WTC11 (cell line): ENCODE measurements around the gene ADGRF3.

Source experiments
- MXD4 ChIP-seq: fragments of 250-450 bp; sonication (Bioruptor Pico); IDR thresholded peaks from 2 replicates; pipeline ENCODE4 v1.8.0; 2021; ENCODE audit warnings: mild to moderate bottlenecking, moderate library complexity, borderline replicate concordance
- NFYB ChIP-seq: sonication (generic); formaldehyde crosslinking; conservative IDR thresholded peaks from 2 replicates; pipeline ENCODE4 v1.8.0; 2022; ENCODE audit warnings: low read depth, missing genetic modification reagents
- RELA ChIP-seq: sonication (generic); formaldehyde crosslinking; IDR thresholded peaks from 2 replicates; pipeline ENCODE4 v1.8.1; 2022; ENCODE audit warnings: missing genetic modification reagents, mild to moderate bottlenecking, borderline replicate concordance
- SOX15 ChIP-seq: fragments of 250-450 bp; sonication (Bioruptor Pico); IDR thresholded peaks from 2 replicates; pipeline ENCODE4 v1.9.0; 2021; ENCODE audit warnings: mild to moderate bottlenecking
- TEAD1 ChIP-seq: sonication (generic); formaldehyde crosslinking; IDR thresholded peaks from 2 replicates; pipeline ENCODE4 v1.8.0; 2022; ENCODE audit warnings: mild to moderate bottlenecking, missing genetic modification reagents
- ZNF423 ChIP-seq: fragments of 250-450 bp; sonication (Bioruptor Pico); IDR thresholded peaks from 2 replicates; pipeline ENCODE4 v2.1.2; 2022; ENCODE audit warnings: mild to moderate bottlenecking, moderate library complexity
- TF ChIP-seq, protein P1 (sequence below): fragments of 200-600 bp; IDR thresholded peaks from 2 replicates; pipeline ENCODE4 v1.8.0; 2022; ENCODE audit warnings: antibody characterized with exemption
- TF ChIP-seq, protein P2 (sequence below): sonication (generic); formaldehyde crosslinking; IDR thresholded peaks from 2 replicates; pipeline ENCODE4 v1.8.1; 2023; ENCODE audit warnings: mild to moderate bottlenecking, missing genetic modification reagents, borderline replicate concordance
- TF ChIP-seq, protein P3 (sequence below): sonication (generic); formaldehyde crosslinking; conservative IDR thresholded peaks from 2 replicates; pipeline ENCODE4 v1.8.1; 2023; ENCODE audit warnings: mild to moderate bottlenecking, low read depth, missing genetic modification reagents, moderate library complexity
- TF ChIP-seq, protein P4 (sequence below): sonication (generic); formaldehyde crosslinking; conservative IDR thresholded peaks from 2 replicates; pipeline ENCODE4 v1.8.1; 2022; ENCODE audit warnings: mild to moderate bottlenecking, missing genetic modification reagents

DNA sequence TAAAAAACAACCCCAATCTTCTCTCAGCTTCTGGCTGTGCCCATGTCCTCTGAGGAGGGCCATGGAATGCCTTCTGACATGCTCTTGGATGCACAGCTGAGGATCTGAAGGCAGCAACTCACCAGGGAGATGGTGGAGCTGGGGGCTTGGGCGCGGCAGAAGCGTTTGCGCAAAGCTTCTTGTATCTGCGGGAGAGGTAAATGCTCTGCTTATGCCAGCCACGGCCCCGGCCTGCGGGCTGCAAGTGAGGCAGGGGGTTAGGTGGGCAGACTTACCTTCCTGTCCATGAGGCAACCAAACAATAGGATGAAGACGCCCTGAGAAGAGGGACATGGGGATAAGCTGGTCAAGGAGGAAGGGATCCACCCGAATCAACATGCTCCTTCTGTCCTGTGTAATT lies 36.7 kb downstream of the ADGRF3 start:
- TF ChIP-seq, protein P1, sequence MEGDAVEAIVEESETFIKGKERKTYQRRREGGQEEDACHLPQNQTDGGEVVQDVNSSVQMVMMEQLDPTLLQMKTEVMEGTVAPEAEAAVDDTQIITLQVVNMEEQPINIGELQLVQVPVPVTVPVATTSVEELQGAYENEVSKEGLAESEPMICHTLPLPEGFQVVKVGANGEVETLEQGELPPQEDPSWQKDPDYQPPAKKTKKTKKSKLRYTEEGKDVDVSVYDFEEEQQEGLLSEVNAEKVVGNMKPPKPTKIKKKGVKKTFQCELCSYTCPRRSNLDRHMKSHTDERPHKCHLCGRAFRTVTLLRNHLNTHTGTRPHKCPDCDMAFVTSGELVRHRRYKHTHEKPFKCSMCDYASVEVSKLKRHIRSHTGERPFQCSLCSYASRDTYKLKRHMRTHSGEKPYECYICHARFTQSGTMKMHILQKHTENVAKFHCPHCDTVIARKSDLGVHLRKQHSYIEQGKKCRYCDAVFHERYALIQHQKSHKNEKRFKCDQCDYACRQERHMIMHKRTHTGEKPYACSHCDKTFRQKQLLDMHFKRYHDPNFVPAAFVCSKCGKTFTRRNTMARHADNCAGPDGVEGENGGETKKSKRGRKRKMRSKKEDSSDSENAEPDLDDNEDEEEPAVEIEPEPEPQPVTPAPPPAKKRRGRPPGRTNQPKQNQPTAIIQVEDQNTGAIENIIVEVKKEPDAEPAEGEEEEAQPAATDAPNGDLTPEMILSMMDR, result no peak
- TF ChIP-seq, protein P2, sequence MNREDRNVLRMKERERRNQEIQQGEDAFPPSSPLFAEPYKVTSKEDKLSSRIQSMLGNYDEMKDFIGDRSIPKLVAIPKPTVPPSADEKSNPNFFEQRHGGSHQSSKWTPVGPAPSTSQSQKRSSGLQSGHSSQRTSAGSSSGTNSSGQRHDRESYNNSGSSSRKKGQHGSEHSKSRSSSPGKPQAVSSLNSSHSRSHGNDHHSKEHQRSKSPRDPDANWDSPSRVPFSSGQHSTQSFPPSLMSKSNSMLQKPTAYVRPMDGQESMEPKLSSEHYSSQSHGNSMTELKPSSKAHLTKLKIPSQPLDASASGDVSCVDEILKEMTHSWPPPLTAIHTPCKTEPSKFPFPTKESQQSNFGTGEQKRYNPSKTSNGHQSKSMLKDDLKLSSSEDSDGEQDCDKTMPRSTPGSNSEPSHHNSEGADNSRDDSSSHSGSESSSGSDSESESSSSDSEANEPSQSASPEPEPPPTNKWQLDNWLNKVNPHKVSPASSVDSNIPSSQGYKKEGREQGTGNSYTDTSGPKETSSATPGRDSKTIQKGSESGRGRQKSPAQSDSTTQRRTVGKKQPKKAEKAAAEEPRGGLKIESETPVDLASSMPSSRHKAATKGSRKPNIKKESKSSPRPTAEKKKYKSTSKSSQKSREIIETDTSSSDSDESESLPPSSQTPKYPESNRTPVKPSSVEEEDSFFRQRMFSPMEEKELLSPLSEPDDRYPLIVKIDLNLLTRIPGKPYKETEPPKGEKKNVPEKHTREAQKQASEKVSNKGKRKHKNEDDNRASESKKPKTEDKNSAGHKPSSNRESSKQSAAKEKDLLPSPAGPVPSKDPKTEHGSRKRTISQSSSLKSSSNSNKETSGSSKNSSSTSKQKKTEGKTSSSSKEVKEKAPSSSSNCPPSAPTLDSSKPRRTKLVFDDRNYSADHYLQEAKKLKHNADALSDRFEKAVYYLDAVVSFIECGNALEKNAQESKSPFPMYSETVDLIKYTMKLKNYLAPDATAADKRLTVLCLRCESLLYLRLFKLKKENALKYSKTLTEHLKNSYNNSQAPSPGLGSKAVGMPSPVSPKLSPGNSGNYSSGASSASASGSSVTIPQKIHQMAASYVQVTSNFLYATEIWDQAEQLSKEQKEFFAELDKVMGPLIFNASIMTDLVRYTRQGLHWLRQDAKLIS (CRISPR knock-in tag), result no peak
- TF ChIP-seq, protein P3, sequence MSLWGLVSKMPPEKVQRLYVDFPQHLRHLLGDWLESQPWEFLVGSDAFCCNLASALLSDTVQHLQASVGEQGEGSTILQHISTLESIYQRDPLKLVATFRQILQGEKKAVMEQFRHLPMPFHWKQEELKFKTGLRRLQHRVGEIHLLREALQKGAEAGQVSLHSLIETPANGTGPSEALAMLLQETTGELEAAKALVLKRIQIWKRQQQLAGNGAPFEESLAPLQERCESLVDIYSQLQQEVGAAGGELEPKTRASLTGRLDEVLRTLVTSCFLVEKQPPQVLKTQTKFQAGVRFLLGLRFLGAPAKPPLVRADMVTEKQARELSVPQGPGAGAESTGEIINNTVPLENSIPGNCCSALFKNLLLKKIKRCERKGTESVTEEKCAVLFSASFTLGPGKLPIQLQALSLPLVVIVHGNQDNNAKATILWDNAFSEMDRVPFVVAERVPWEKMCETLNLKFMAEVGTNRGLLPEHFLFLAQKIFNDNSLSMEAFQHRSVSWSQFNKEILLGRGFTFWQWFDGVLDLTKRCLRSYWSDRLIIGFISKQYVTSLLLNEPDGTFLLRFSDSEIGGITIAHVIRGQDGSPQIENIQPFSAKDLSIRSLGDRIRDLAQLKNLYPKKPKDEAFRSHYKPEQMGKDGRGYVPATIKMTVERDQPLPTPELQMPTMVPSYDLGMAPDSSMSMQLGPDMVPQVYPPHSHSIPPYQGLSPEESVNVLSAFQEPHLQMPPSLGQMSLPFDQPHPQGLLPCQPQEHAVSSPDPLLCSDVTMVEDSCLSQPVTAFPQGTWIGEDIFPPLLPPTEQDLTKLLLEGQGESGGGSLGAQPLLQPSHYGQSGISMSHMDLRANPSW (CRISPR knock-in tag), result no peak
- TF ChIP-seq, protein P4, sequence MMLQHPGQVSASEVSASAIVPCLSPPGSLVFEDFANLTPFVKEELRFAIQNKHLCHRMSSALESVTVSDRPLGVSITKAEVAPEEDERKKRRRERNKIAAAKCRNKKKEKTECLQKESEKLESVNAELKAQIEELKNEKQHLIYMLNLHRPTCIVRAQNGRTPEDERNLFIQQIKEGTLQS (CRISPR knock-in tag), result no peak
- TF ChIP-seq ZNF423, result no peak
- no peak for TF ChIP-seq MXD4 (CRISPR knock-in tag)
- no peak for TF ChIP-seq TEAD1
- TF ChIP-seq SOX15, result no peak
- no peak for TF ChIP-seq NFYB (CRISPR knock-in tag)
- TF ChIP-seq RELA, result no peak
